Upper lobe of left lung (tissue), 6 donors: ENCODE results near the gene ILF3. TPM values are rescaled to one million over a fixed set of nuclear protein-coding genes. Genes with fewer than 3 reads are reported as not detected.
"Not testable (repeated sequence)": the region's sequence is repeated elsewhere in the genome, so short reads cannot be mapped to it uniquely, and the experiment has no call there.

ENCODE experiments used
- ATAC-seq, 2 donors: fragments of 200-7000 bp; cut with Tn5 transposase; one replicate each; pipeline ENCODE4 v1.9.1; 2022; ENCODE audit warnings: mild to moderate bottlenecking in 2 of 2, moderate library complexity in 2 of 2; ENCODE audit not compliant: low FRiP score in 2 of 2
- DNase-seq, 2 donors: peaks; one replicate each; pipeline ENCODE4 v3.0.0-alpha.2; 2019 to 2020
- H3K27ac ChIP-seq, 4 donors: fragments of 200-600 bp; sonication (generic); one replicate each; pipeline ENCODE4 v1.5.1; 2016 to 2019
- H3K27me3 ChIP-seq, 4 donors: fragments of 200-600 bp; sonication (generic); one replicate each; pipeline ENCODE4 v1.5.1; 2017 to 2019
- H3K36me3 ChIP-seq, 4 donors: fragments of 200-600 bp; sonication (generic); one replicate each; pipeline ENCODE4 v1.5.1; 2016 to 2019
- H3K4me1 ChIP-seq, 4 donors: fragments of 200-600 bp; sonication (generic); one replicate each; pipeline ENCODE4 v1.5.1; 2018 to 2019
- H3K4me3 ChIP-seq, 4 donors: fragments of 200-600 bp; sonication (generic); one replicate each; pipeline ENCODE4 v1.5.1; 2017 to 2019; ENCODE audit warnings: mild to moderate bottlenecking in 2 of 4, moderate library complexity in 1 of 4
- H3K9me3 ChIP-seq, 4 donors: fragments of 200-600 bp; sonication (generic); one replicate each; pipeline ENCODE4 v1.5.1; 2018 to 2019
- EP300 ChIP-seq, 4 donors: sonication (generic); formaldehyde crosslinking; IDR thresholded peaks; one replicate each; pipeline ENCODE4 v1.5.1; 2017; ENCODE audit warnings: antibody characterized with exemption in 4 of 4, control low read depth in 2 of 4
- POLR2A ChIP-seq, 4 donors: fragments of 450-650 bp; IDR thresholded peaks; one replicate each; pipeline ENCODE4 v1.5.1; 2016 to 2017; ENCODE audit warnings: antibody characterized with exemption in 4 of 4, mild to moderate bottlenecking in 2 of 4
- POLR2AphosphoS5 ChIP-seq, 2 donors: sonication (generic); formaldehyde crosslinking; IDR thresholded peaks; one replicate each; pipeline ENCODE4 v1.5.1; 2017; ENCODE audit warnings: antibody characterized with exemption in 2 of 2
- WGBS, 2 donors: methylation state at CpG; one replicate each; pipeline ENCODE4 v1.1.5; 2017 to 2018; 5-methylcytosine and 5-hydroxymethylcytosine counted together
- total RNA-seq, 6 donors: library from RNA; depleted of rRNA in 4 of 6; stranded (reverse); fragments of >200 nt in 4 of 6; gene quantifications; one replicate each; pipeline versions ENCODE4 v1.1.0 to v1.2.1, GENCODE V29; 2016 to 2021
- TF ChIP-seq, protein P1 (sequence below), 6 experiments: fragments of 450-650 bp in 4 of 6; fragments of 200-600 bp in 2 of 6; sonication (generic) in 2 of 6; IDR thresholded peaks; one replicate each; pipeline ENCODE4 v1.5.1; 2016 to 2019; ENCODE audit warnings: antibody characterized with exemption in 6 of 6
- donor health status: DM: no; HTN: no; CAD: no; lungs with moderate emphysema.
- donor health status: DM: no; HTN: yes; CAD: no; lungs with severe emphysema.

The ILF3 gene
- total RNA-seq, 6 donors from 2014 or later = 121 to 193 (median 169) TPM

DNA sequence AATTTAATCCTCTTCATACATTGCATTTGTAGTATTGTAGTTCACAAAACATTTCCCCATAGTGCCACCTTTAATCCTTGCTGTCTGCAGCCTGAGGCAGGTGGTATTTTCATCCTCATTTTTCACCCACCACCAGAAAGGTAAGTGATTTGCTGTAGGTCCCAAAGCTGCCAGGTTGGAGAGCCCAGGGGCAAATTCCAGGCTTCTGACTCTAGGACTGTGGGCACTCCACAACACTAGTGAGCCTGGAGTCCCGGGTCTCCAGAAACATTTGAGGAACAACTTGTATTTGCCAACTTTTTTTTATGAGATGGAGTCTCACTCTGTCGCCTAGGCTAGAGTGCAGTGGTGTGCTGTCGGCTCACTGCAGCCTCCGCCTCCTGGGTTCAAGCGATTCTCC lies 6.2 kb downstream of the ILF3 start:
- TF ChIP-seq POLR2AphosphoS5 (IDR thresholded peaks at IDR 0.05) = no peak
- TF ChIP-seq, protein P1, sequence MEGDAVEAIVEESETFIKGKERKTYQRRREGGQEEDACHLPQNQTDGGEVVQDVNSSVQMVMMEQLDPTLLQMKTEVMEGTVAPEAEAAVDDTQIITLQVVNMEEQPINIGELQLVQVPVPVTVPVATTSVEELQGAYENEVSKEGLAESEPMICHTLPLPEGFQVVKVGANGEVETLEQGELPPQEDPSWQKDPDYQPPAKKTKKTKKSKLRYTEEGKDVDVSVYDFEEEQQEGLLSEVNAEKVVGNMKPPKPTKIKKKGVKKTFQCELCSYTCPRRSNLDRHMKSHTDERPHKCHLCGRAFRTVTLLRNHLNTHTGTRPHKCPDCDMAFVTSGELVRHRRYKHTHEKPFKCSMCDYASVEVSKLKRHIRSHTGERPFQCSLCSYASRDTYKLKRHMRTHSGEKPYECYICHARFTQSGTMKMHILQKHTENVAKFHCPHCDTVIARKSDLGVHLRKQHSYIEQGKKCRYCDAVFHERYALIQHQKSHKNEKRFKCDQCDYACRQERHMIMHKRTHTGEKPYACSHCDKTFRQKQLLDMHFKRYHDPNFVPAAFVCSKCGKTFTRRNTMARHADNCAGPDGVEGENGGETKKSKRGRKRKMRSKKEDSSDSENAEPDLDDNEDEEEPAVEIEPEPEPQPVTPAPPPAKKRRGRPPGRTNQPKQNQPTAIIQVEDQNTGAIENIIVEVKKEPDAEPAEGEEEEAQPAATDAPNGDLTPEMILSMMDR (IDR thresholded peaks at IDR 0.05) = no peak
- no peak for TF ChIP-seq EP300 (IDR thresholded peaks at IDR 0.05)
- peak overlapping the region in 1 of 4 donors; percentile 14 for H3K27ac ChIP-seq
- H3K27me3 ChIP-seq = no peaks in the 10 kb centered on the region
- peaks cover 47 to 88% (median 66%) of the 10 kb centered on the region in 4 donors for H3K4me1 ChIP-seq
- H3K36me3 ChIP-seq = peaks cover 0 to 8% (median 0%) of the 10 kb centered on the region in 4 donors
- no peak for DNase-seq
- H3K4me3 ChIP-seq = no peak overlapping the region
- WGBS, 2 donors = 76 to 85% methylated on average over 5 of the region's 5 CpGs
- no peak for ATAC-seq
- no peaks in the 10 kb centered on the region for H3K9me3 ChIP-seq

GRCh38 chr19:10661946-10662345 lies 7.8 kb downstream of the ILF3 start:
- Histone ChIP-seq H3K27ac (no peak overlapping the region), H3K4me3 (no peak overlapping the region), H3K9me3 (no peaks in the 10 kb centered on the region), H3K36me3 (peaks cover 0 to 8% (median 2%) of the 10 kb centered on the region in 4 donors), H3K27me3 (no peaks in the 10 kb centered on the region), H3K4me1 (peaks cover 36 to 78% (median 52%) of the 10 kb centered on the region in 4 donors)
- TF ChIP-seq EP300 (IDR thresholded peaks at IDR 0.05) = no peak
- no peak for TF ChIP-seq POLR2AphosphoS5 (IDR thresholded peaks at IDR 0.05)
- no peak for TF ChIP-seq POLR2A (IDR thresholded peaks at IDR 0.05)
- TF ChIP-seq, protein P1 (IDR thresholded peaks at IDR 0.05) = no peak
- DNase-seq (peak in 1 of 2 donors; percentile 48), ATAC-seq (peak in 1 of 2 donors; percentile 65)
- 67 to 83% methylated on average over 1 of the region's 1 CpG for WGBS, 2 donors

- Histone ChIP-seq H3K9me3 (no peaks in the 10 kb centered on the region), H3K4me1 (peaks cover 36 to 76% (median 49%) of the 10 kb centered on the region in 4 donors), H3K4me3 (no peak overlapping the region), H3K27ac (no peak overlapping the region), H3K27me3 (no peaks in the 10 kb centered on the region), H3K36me3 (peaks cover 0 to 7% (median 3%) of the 10 kb centered on the region in 4 donors)
- TF ChIP-seq, protein P1 (IDR thresholded peaks at IDR 0.05) = no peak
- TF ChIP-seq POLR2AphosphoS5 (IDR thresholded peaks at IDR 0.05) (no peak), POLR2A (IDR thresholded peaks at IDR 0.05) (no peak), EP300 (IDR thresholded peaks at IDR 0.05) (no peak)
- 56 to 73% methylated on average over 13 to 14 of the region's 14 CpGs for WGBS, 2 donors
- no peak for ATAC-seq
- no peak for DNase-seq
Observed at GRCh38 chr19:10662384-10663251, 8.5 kb downstream of the ILF3 start.

GRCh38 chr19:10663252-10663563 lies 9.1 kb downstream of the ILF3 start:
- not testable (repeated sequence) for H3K27me3 ChIP-seq, H3K9me3 ChIP-seq, H3K27ac ChIP-seq, DNase-seq, H3K36me3 ChIP-seq, H3K4me3 ChIP-seq, ATAC-seq
- H3K4me1 ChIP-seq = peaks cover 35 to 76% (median 51%) of the 10 kb centered on the region in 4 donors
- 85 to 96% methylated on average over 16 of the region's 16 CpGs for WGBS, 2 donors

DNA sequence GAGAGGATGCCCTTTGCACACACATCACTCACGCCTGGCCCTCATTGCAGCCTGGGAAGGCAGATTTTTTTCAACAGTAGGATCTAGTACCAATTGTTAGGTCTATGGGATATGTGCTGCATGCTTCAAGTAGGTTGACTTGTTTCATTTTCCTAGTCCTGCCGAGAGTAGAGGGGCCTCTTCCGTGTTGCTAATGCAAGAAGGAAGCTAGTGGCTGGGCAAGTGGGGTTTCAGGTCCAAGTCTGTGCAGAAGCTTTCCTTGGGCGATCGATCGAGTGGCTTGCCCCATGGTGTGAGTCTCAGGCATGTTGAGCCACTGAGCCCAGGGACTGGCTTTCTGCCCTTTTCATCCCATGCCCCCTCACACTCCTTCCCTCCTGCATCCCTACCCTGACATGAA lies 13.7 kb downstream of the ILF3 start:
- Histone ChIP-seq H3K4me1 (peaks cover 4 to 56% (median 30%) of the 10 kb centered on the region in 4 donors), H3K4me3 (no peak overlapping the region), H3K36me3 (peaks cover 4 to 30% (median 13%) of the 10 kb centered on the region in 4 donors), H3K9me3 (no peaks in the 10 kb centered on the region), H3K27ac (no peak overlapping the region), H3K27me3 (no peaks in the 10 kb centered on the region)
- ATAC-seq = no peak
- DNase-seq = no peak
- TF ChIP-seq, protein P1 (IDR thresholded peaks at IDR 0.05) = no peak
- TF ChIP-seq POLR2A (IDR thresholded peaks at IDR 0.05) = no peak
- no peak for TF ChIP-seq POLR2AphosphoS5 (IDR thresholded peaks at IDR 0.05)
- TF ChIP-seq EP300 (IDR thresholded peaks at IDR 0.05) = no peak
- WGBS, 2 donors = 64 to 70% methylated on average over 6 of the region's 6 CpGs
